ENCODE measurements around the gene PIAS4. TPM values are rescaled to one million over a fixed set of nuclear protein-coding genes. Genes with fewer than 3 reads are reported as not detected.

Gene PIAS4
- 10 to 100 TPM; 14.9 to 20.3 TPM for total RNA-seq
- 10 to 100 TPM in 1 of 2 donors, 1 to 10 TPM in 1; 6.5 to 16.8 TPM for polyA plus RNA-seq
- long read RNA-seq, donor 1, transcript PIAS4-201 (11 exons, 3,159 nt), result major isoform, 60 of 86 reads
- long read RNA-seq, donor 1, partial matches to known transcripts, result 14 of 86 reads
- long read RNA-seq, donor 1, other reads (novel, unspliced or antisense), result 12 of 86 reads
- long read RNA-seq, donor 2, transcript PIAS4-201 (11 exons, 3,159 nt), result major isoform, 10 of 18 reads
- long read RNA-seq, donor 2, partial matches to known transcripts, result 5 of 18 reads
- long read RNA-seq, donor 2, other reads (novel, unspliced or antisense), result 3 of 18 reads

GRCh38 chr19:4007021-4007835 lies at the start of gene PIAS4:
PIAS4 (plus strand) TSS chr19:4007736; CDS start chr19:4007761, 25 bp downstream.
- WGBS, 2 donors, result 0% methylated on average over 60 to 91 of the region's 91 CpGs
- no peak within 1 kb of the TSS for H3K27ac ChIP-seq (ENCODE audit: low read depth in 1 of 2, low read length in 2 of 2)

DNA sequence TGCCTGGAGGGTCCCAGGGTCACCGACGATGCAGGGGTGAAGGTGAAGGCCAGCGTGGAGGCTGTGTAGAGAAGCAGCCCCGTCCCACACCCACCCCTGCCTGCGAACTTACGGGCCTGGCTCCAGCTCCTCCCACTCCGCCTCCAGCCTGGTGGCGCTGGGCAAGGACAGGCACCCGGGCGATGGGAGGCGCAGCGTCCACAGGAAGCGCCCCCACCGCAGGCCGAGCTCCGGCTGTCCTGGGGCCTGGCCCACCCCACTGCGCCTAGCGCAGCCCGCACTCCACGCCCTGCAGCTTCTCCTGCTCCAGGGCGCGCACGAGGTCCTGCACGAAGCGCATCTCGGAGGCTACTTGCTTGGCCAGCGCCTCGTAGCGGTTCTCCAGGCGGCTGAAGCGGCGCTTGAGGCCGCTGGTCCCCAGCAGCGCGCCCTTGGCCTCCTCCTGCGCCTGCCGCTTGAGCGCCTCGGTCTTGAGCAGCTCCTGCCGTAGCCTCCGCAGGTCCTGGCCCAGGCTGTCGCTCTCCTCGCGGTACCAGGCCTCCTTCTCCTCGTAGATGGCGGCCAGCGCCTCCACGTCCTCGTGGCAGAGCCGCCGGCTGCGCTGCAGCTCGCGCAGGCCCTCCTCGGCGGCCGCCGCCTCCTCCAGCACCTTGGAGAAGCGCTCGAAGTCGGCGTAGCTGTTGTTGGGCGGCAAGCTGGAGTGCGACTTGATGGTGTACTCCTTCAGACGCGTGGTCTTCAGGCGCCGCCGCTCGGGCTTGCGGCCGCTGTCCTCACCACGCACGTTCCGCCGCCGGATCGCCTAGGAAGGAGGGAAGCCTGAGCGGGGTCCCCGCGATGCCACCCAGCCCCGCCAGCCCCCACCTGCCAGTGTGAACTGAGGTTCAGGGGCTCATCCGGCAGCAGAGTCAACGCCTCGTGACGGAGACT lies 48.4 kb upstream of the PIAS4 start:
- Histone ChIP-seq H3K27ac (ENCODE audit: low read depth in 1 of 2, low read length in 2 of 2) (no peak overlapping the region), H3K4me1 (ENCODE audit: control insufficient read depth in 1 of 2, insufficient read depth in 2 of 2, low read length in 2 of 2) (no peaks in the 10 kb centered on the region), H3K36me3 (ENCODE audit: control insufficient read depth in 1 of 2, insufficient read depth in 2 of 2, low read length in 1 of 2) (peaks cover 3 to 26% of the 10 kb centered on the region in 2 donors), H3K9me3 (ENCODE audit: control insufficient read depth, low read length) (no peaks in the 10 kb centered on the region), H3K27me3 (ENCODE audit: control insufficient read depth in 1 of 2, insufficient read depth in 2 of 2, low read length in 1 of 2) (no peaks in the 10 kb centered on the region), H3K4me3 (ENCODE audit: low read length in 2 of 2) (no peak overlapping the region)
- WGBS, 2 donors, result 95 to 96% methylated on average over 80 to 86 of the region's 86 CpGs
- no peak for DNase-seq
- intact Hi-C loops (cut with DNase I), result no loop called here
- ATAC-seq (ENCODE audit: low FRiP score), result peak; percentile 45

More at GRCh38 chr19:4007021-4007835, at the start of gene PIAS4:
- Histone ChIP-seq H3K36me3 (ENCODE audit: control insufficient read depth in 1 of 2, insufficient read depth in 2 of 2, low read length in 1 of 2) (no peaks in the 10 kb centered on the region), H3K27me3 (ENCODE audit: control insufficient read depth in 1 of 2, insufficient read depth in 2 of 2, low read length in 1 of 2) (no peaks in the 10 kb centered on the region), H3K9me3 (ENCODE audit: control insufficient read depth, low read length) (no peaks in the 10 kb centered on the region), H3K4me1 (ENCODE audit: control insufficient read depth in 1 of 2, insufficient read depth in 2 of 2, low read length in 2 of 2) (no peaks in the 10 kb centered on the region), H3K4me3 (ENCODE audit: low read length in 2 of 2) (peak within 1 kb of the TSS; percentile 71 to 88)
- intact Hi-C loops (cut with DNase I), result loop anchor here in 1 of 2 donors (2.0 to 5.0 kb wide), 2 partner anchors 38 to 50 kb away; no protein-coding TSS in a partner anchor
- DNase-seq, result peak; percentile 97 to 98
- peak; percentile 96 for ATAC-seq (ENCODE audit: low FRiP score)

GRCh38 chr19:3959766-3960131 lies 47.8 kb upstream of the PIAS4 start:
- Histone ChIP-seq H3K4me1 (ENCODE audit: control insufficient read depth in 1 of 2, insufficient read depth in 2 of 2, low read length in 2 of 2) (no peaks in the 10 kb centered on the region), H3K27ac (ENCODE audit: low read depth in 1 of 2, low read length in 2 of 2) (no peak overlapping the region), H3K9me3 (ENCODE audit: control insufficient read depth, low read length) (no peaks in the 10 kb centered on the region), H3K36me3 (ENCODE audit: control insufficient read depth in 1 of 2, insufficient read depth in 2 of 2, low read length in 1 of 2) (peaks cover 3 to 28% of the 10 kb centered on the region in 2 donors), H3K4me3 (ENCODE audit: low read length in 2 of 2) (no peak overlapping the region), H3K27me3 (ENCODE audit: control insufficient read depth in 1 of 2, insufficient read depth in 2 of 2, low read length in 1 of 2) (no peaks in the 10 kb centered on the region)
- ATAC-seq (ENCODE audit: low FRiP score), result no peak
- intact Hi-C loops (cut with DNase I), result no loop called here
- no peak for DNase-seq
- WGBS, 2 donors, result 94% methylated on average over 15 of the region's 15 CpGs

GRCh38 chr19:3961007-3961406 lies 46.5 kb upstream of the PIAS4 start:
- 92% methylated on average over 24 of the region's 24 CpGs for WGBS, 2 donors
- Histone ChIP-seq H3K27me3 (ENCODE audit: control insufficient read depth in 1 of 2, insufficient read depth in 2 of 2, low read length in 1 of 2) (no peaks in the 10 kb centered on the region), H3K9me3 (ENCODE audit: control insufficient read depth, low read length) (no peaks in the 10 kb centered on the region), H3K36me3 (ENCODE audit: control insufficient read depth in 1 of 2, insufficient read depth in 2 of 2, low read length in 1 of 2) (peaks cover 3 to 29% of the 10 kb centered on the region in 2 donors), H3K4me1 (ENCODE audit: control insufficient read depth in 1 of 2, insufficient read depth in 2 of 2, low read length in 2 of 2) (no peaks in the 10 kb centered on the region), H3K4me3 (ENCODE audit: low read length in 2 of 2) (no peak overlapping the region), H3K27ac (ENCODE audit: low read depth in 1 of 2, low read length in 2 of 2) (no peak overlapping the region)
- DNase-seq (no peak), ATAC-seq (ENCODE audit: low FRiP score) (no peak)
- intact Hi-C loops (cut with DNase I), result no loop called here

GRCh38 chr19:3963458-3964255 lies 43.9 kb upstream of the PIAS4 start:
- Histone ChIP-seq H3K36me3 (ENCODE audit: control insufficient read depth in 1 of 2, insufficient read depth in 2 of 2, low read length in 1 of 2) (peaks cover 3 to 29% of the 10 kb centered on the region in 2 donors), H3K27me3 (ENCODE audit: control insufficient read depth in 1 of 2, insufficient read depth in 2 of 2, low read length in 1 of 2) (no peaks in the 10 kb centered on the region), H3K27ac (ENCODE audit: low read depth in 1 of 2, low read length in 2 of 2) (no peak overlapping the region), H3K4me3 (ENCODE audit: low read length in 2 of 2) (no peak overlapping the region), H3K9me3 (ENCODE audit: control insufficient read depth, low read length) (no peaks in the 10 kb centered on the region), H3K4me1 (ENCODE audit: control insufficient read depth in 1 of 2, insufficient read depth in 2 of 2, low read length in 2 of 2) (no peaks in the 10 kb centered on the region)
- intact Hi-C loops (cut with DNase I), result no loop called here
- WGBS, 2 donors, result 87 to 90% methylated on average over 35 of the region's 35 CpGs
- ATAC-seq (ENCODE audit: low FRiP score) (no peak), DNase-seq (no peak)

- H3K27me3 ChIP-seq (ENCODE audit: control insufficient read depth in 1 of 2, insufficient read depth in 2 of 2, low read length in 1 of 2), result no peaks in the 10 kb centered on the region
- H3K9me3 ChIP-seq (ENCODE audit: control insufficient read depth, low read length), result no peaks in the 10 kb centered on the region
- peaks cover 3 to 21% of the 10 kb centered on the region in 2 donors for H3K36me3 ChIP-seq (ENCODE audit: control insufficient read depth in 1 of 2, insufficient read depth in 2 of 2, low read length in 1 of 2)
- no peak for DNase-seq
- intact Hi-C loops (cut with DNase I), result no loop called here
- H3K4me3 ChIP-seq (ENCODE audit: low read length in 2 of 2), result no peak overlapping the region
- H3K4me1 ChIP-seq (ENCODE audit: control insufficient read depth in 1 of 2, insufficient read depth in 2 of 2, low read length in 2 of 2), result no peaks in the 10 kb centered on the region
- WGBS, 2 donors, result 86 to 88% methylated on average over 56 to 60 of the region's 60 CpGs
- no peak for ATAC-seq (ENCODE audit: low FRiP score)
- no peak overlapping the region for H3K27ac ChIP-seq (ENCODE audit: low read depth in 1 of 2, low read length in 2 of 2)
Measured at GRCh38 chr19:3964256-3965194, 43.0 kb upstream of the PIAS4 start.
